22Rv1 (cell line): ENCODE measurements around the gene CALM3.

Experiments
- CTCF ChIP-seq: fragments of 450-650 bp; IDR thresholded peaks from 2 replicates; pipeline ENCODE4 v1.5.1; 2017; ENCODE audit warnings: mild to moderate bottlenecking
- ZFX ChIP-seq: fragments of 450-650 bp; IDR thresholded peaks from 2 replicates; pipeline ENCODE4 v1.6.1; 2017; ENCODE audit warnings: antibody characterized with exemption, borderline replicate concordance

GRCh38 chr19:46603752-46604231 lies 2.7 kb downstream of the CALM3 start:
- TF ChIP-seq CTCF (no peak), ZFX (no peak)
